ENCODE measurements around the gene MYCN.
"Not testable (repeated sequence)": the region's sequence is repeated elsewhere in the genome, so short reads cannot be mapped to it uniquely, and the experiment has no call there.

MYCN gene

DNA sequence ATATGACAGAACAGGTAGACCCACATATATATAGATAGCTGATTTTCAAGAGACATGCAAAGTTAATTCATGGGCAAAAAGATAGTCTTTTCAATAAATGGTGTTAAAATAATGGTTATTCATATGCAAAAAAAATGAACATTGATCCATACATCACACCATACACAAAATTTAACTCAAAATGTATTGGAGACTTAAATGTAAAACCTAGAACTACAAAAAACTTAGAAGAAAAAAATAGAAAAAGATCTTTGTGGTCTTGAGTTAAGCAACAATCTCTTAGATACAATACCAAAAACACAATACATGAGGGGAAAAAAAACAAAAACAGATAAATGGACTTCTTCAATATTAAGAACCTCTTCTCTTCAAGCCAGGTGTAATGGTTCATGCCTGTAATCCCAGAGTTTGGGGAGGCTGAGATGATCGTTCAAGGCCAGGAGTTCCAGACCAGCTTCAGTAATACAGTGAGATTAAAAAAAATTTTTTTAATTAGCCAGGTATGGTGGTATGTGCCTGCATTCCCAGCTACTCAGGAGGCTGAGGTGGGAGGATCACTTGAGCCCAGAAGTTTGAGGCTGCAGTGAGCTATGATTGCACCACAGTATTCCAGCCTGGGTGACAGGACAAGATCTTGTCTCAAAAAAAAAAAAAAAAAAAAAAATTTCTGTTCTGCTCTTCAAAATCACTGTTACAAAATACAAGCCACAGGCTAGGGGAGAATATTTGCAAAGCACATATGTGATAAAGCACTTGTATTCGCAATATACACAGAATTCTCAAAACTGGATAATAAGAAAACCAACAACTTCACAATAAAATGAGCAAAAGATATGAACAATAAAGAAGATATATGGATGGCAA lies 32.7 kb upstream of the MYCN start:
- no peak for DNase-seq (ENCODE audit: low read depth in 2 of 2, low spot score in 1 of 2)

- DNase-seq (ENCODE audit: low read depth in 2 of 2, low spot score in 1 of 2) = no peak
Observed at GRCh38 chr2:15908371-15908770, 32.0 kb upstream of the MYCN start.

- DNase-seq (ENCODE audit: low read depth in 2 of 2, low spot score in 1 of 2) = no peak
Observed at GRCh38 chr2:15909157-15909556, 31.2 kb upstream of the MYCN start.

GRCh38 chr2:15909736-15910135 lies 30.6 kb upstream of the MYCN start:
- no peak for DNase-seq (ENCODE audit: low read depth in 2 of 2, low spot score in 1 of 2)

DNA sequence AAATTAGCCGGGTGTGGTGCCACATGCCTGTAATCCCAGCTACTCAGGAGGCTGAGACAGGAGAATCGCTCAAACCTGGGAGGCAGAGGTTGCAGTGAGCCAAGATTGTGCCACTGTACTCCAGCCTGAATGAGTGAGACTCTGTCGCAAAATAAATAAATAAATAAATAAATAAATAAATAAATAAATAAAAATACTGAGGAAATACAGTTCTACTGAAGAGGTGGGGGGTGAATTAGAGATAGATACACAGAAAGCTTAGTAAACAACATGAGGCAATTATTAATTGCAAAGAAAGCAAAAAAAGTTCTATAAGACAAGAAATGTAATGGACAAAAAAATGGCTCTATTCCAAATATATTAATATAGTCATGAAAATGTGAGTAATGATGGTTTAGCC lies 29.1 kb upstream of the MYCN start:
- DNase-seq (ENCODE audit: low read depth in 2 of 2, low spot score in 1 of 2) = not testable (repeated sequence)

DNA sequence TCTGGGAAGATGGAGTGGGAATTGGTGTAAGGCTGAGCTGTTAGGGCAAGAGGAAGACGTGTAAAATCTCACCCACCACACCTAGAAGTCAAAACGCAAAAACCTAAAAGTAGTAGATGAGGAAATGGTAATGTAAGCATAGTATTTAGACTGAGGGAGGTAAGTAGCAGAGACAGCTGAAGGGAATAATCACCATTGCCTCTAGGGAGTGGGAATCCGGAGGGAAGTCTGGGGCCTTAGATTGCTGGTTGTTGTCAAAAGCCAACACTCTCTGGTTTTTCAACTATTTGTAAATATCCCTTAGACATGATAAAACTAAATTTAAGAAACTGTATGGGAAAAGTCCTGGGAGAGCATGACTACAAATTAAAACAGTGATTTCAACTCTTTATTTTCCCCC lies 28.7 kb upstream of the MYCN start:
- no peak for DNase-seq (ENCODE audit: low read depth in 2 of 2, low spot score in 1 of 2)

DNA sequence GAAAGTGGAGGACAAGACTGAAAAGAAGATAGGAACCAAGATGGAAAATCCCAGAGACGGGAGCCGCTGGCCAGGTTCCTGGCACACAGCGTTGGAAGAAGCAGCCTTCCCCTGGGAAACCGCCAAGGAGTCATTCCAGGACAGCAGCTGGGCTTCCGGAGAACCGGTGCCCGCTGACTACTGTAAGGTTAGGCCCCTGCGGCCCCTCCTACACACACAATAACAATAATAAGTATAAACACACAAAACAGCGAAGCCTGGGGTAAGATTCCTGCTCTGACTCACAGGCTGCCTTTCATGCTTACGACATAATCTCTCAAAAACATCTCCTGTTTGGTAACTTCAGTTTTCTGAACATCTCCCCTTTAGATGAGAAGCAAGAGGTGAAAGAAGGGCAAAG lies 28.1 kb upstream of the MYCN start:
- no peak for DNase-seq (ENCODE audit: low read depth in 2 of 2, low spot score in 1 of 2)

- no peak for DNase-seq (ENCODE audit: low read depth in 2 of 2, low spot score in 1 of 2)
Observed at GRCh38 chr2:15913146-15913545, 27.2 kb upstream of the MYCN start.

DNA sequence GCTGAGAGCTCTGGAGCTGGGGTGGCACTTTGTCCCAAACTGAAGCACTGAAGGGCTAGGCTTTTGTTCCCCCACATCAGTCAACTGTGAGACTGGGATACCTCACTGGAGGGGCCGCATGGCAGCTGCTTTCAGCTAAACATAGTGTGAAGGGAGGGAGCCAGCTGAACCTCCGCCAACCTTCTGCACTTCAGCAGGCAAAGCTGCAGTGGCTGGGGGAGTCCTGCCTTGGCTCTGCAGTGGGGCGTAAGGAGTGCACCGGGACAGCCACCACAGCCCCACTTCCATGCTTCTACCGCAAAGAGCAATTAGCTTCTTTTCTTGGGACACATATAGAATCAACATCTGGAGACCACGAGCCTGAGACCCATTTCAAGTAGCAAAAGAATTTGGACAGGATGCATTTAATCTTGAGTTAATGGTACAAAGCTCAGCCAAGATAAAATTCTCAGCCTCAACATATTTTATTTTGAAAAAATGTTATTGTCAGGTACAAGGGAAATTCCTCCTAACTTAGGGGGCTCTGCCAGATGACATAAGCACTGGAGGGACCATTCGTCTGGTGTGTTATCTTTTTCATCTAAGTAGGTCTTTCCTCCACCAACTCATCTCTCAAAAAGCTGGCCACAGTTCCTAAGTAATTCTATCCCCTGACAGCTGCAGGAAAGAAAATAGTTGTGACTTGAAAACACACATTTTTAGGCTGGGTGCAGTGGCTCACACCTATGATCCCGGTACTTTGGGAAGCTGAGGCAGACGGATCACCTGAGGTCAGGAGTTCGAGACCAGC lies 25.6 kb upstream of the MYCN start:
- no peak for DNase-seq (ENCODE audit: low read depth in 2 of 2, low spot score in 1 of 2)

DNA sequence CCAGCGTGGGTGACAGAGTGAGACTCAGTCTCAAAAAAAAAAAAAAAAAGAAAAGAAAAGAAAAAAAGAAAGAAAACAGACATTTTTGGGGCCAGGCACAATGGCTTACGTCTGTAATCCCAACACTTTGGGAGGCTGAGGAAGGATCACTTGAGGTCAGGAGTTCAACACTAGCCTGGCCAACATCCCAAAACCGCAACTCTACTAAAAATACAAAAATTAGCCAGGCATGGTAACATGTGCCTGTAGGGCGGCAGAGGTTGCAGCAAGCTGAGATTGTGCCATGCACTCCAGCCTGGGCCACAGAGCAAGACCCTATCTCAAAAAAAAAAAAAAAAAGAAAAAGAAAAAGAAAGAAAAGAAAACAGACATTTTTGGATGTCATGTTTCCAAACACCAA lies 24.8 kb upstream of the MYCN start:
- DNase-seq (ENCODE audit: low read depth in 2 of 2, low spot score in 1 of 2) = not testable (repeated sequence)

GRCh38 chr2:15916336-15916735 lies 24.0 kb upstream of the MYCN start:
- DNase-seq (ENCODE audit: low read depth in 2 of 2, low spot score in 1 of 2) = no peak

GRCh38 chr2:15918761-15919356 lies 21.5 kb upstream of the MYCN start:
- DNase-seq (ENCODE audit: low read depth in 2 of 2, low spot score in 1 of 2) = no peak

DNA sequence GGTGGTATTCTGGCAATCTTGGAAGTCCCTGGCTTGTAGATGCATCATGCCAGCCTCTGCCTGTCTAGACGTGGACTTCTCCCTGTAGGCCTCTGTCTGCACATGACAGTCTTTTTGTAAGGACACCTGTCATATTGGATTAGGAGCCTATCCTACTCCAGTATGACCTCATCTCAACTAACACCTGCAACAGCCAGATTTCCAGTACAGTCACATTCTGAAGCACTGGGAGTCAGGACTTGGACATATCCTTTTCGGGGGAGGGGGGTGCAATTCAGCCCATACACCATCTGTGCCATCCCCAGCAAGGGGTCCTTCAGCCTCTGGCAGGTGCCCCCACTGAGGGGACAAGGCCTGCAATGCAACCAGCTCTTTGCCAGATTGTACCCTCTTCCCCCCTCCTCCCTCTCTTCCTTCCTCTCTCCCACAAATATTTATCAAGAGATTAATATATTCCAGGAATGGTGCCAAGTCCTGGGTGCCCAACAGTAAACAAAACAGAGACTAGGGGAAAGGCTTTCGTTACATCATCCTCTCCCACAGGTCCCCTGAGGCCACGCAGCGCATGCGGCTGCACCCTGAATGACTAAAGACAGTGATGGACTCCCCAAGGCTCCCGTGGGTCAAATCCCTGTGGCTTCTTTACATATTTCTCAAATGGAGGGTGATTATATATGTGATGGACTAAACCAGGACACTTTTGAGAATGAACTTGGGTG lies 20.5 kb upstream of the MYCN start:
- no peak for DNase-seq (ENCODE audit: low read depth in 2 of 2, low spot score in 1 of 2)

GRCh38 chr2:15920696-15921095 lies 19.7 kb upstream of the MYCN start:
- no peak for DNase-seq (ENCODE audit: low read depth in 2 of 2, low spot score in 1 of 2)

DNA sequence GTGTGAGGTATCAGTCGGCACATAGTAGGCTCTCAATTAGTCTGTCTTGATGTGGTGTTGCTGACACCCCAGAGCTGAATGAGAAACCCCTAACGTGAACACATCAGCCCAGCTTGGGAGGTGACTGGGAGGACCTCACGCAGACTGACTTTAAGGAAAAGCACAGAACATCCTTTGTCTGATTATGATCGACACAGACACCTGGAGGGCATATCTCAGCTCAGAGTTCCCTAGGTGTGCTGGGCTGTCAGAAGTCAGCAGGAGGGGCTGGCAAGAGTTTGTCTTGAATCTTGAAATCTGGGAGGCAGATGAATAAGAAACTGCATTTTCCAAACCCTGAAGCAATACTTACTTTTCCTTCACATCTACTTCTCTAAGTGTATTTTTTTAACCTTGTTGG lies 16.8 kb upstream of the MYCN start:
- DNase-seq (ENCODE audit: low read depth in 2 of 2, low spot score in 1 of 2) = no peak

GRCh38 chr2:15925819-15926218 lies 14.5 kb upstream of the MYCN start:
- no peak for DNase-seq (ENCODE audit: low read depth in 2 of 2, low spot score in 1 of 2)

DNA sequence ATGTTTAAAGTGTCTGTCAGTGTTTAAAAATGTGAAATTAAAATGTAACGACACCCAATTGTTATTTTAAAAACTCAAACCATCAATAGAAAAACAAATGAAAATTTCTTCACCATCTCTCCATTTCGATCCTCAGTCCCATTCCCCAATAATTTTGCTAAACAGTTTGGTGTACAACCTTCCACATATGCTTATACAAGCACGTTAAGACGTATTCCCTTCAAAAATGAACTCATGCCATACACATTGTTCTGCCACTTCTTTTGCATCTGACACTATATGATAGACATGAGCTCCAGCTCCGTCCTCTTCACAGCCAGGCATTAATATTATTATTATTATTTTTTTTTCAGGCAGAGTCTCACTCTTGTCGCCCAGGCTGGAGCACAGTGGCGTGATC lies 14.1 kb upstream of the MYCN start:
- DNase-seq (ENCODE audit: low read depth in 2 of 2, low spot score in 1 of 2) = no peak

DNA sequence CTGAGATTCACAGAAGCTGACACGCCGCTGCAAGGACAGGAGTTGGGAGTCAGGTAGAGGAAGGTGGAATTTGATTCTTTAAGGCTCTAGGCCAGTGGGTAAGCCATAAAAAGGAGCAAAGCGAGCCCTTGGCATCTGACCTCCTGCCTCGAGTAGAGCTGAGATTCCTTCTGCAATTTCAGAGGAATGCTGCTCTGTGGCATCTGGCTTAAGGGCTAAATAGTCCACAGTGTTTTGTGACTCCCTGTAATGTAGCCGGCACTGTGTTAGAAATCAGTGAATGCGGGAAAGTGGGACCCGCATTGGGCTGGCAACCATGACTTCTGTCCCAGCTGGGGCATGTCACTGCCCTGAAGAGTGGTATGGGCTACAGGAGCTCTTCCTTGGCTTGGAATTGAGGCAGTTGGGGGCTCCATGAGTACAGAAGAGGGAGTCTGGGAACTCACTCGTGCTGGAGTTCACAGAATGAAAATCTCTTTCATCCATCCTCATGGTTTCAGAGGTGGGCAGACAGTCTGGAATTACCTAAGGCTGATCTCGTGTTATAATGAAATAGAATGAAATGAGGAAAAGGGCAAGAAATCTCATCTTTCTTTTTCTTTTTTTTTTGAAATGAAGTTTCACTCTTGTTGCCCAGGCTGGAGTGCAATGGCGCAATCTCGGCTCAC lies 12.7 kb upstream of the MYCN start:
- no peak for DNase-seq (ENCODE audit: low read depth in 2 of 2, low spot score in 1 of 2)

GRCh38 chr2:15929008-15929407 lies 11.3 kb upstream of the MYCN start:
- DNase-seq (ENCODE audit: low read depth in 2 of 2, low spot score in 1 of 2) = not testable (repeated sequence)

DNA sequence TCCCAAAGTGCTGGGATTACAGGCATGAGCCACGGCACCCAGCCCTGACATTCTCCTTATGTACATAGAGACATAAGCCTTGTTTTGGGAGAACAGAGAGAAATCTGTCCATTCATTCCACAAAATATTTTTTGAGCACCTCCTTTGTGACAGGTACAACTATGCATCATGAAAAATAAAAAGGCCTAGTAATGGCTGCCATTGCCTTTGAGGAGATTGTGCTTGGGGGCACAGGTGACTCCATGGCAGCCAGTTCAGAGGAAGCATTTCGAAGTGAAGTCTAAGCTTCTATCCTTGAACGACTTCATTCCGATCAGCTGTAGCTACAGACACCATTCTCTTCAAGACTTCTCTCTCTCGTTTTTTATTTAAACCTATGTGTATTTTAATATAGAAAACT lies 10.5 kb upstream of the MYCN start:
- DNase-seq (ENCODE audit: low read depth in 2 of 2, low spot score in 1 of 2) = no peak

Measured in stimulated activated CD8-positive, alpha-beta memory T cell treated with anti-CD3 and anti-CD28 coated beads, Interleukin-4, amount 100 ng/mL, for 1 hour (primary cell).